NCI-H2227 (cell line): ENCODE data around the gene IL17RE.
"Not testable (repeated sequence)": the region's sequence is repeated elsewhere in the genome, so short reads cannot be mapped to it uniquely, and the experiment has no call there.

ENCODE experiments used
- DNase-seq: peaks from one replicate; lab custom pipeline; 2025; ENCODE audit not compliant: unreplicated experiment; lab: John Stamatoyannopoulos, UW

Gene IL17RE

GRCh38 chr3:9932843-9933560 is 30.4 kb downstream of the IL17RE start:
- peak; percentile 79 for DNase-seq

- peak; percentile 94 for DNase-seq
Measured at GRCh38 chr3:9933561-9934234, 31.1 kb downstream of the IL17RE start, which contains the start of gene CRELD1. TSS of gene CRELD1 (plus strand) at chr3:9933834. CDS start at chr3:9934439, 605 bp downstream.

- peak; percentile 62 for DNase-seq
Measured at GRCh38 chr3:9934235-9934621, 31.6 kb downstream of the IL17RE start.

- no peak for DNase-seq
Measured at GRCh38 chr3:9934993-9935392, 32.3 kb downstream of the IL17RE start.

GRCh38 chr3:9935966-9936510 is 33.4 kb downstream of the IL17RE start:
- no peak for DNase-seq

- DNase-seq, result no peak
Measured at GRCh38 chr3:9937486-9938238, 35.0 kb downstream of the IL17RE start.

GRCh38 chr3:9938966-9939365 is 36.3 kb downstream of the IL17RE start:
- no peak for DNase-seq

GRCh38 chr3:9939906-9940305 is 37.3 kb downstream of the IL17RE start:
- DNase-seq, result not testable (repeated sequence)

- DNase-seq, result no peak
Measured at GRCh38 chr3:9940746-9941145, 38.1 kb downstream of the IL17RE start.

- no peak for DNase-seq
Measured at GRCh38 chr3:9942164-9942563, 39.5 kb downstream of the IL17RE start.

GRCh38 chr3:9942934-9943690 is 40.5 kb downstream of the IL17RE start:
- no peak for DNase-seq

GRCh38 chr3:9944271-9944670 is 41.6 kb downstream of the IL17RE start:
- DNase-seq, result no peak

GRCh38 chr3:9945358-9945757 is 42.7 kb downstream of the IL17RE start:
- no peak for DNase-seq

- peak; percentile 63 for DNase-seq
Measured at GRCh38 chr3:9946112-9947024, 43.7 kb downstream of the IL17RE start.

- no peak for DNase-seq
Measured at GRCh38 chr3:9947025-9947995, 44.7 kb downstream of the IL17RE start.

- DNase-seq, result no peak
Measured at GRCh38 chr3:9948586-9948985, 45.9 kb downstream of the IL17RE start.

GRCh38 chr3:9949115-9949514 is 46.5 kb downstream of the IL17RE start:
- DNase-seq, result no peak

- no peak for DNase-seq
Measured at GRCh38 chr3:9949626-9950025, 47.0 kb downstream of the IL17RE start.

GRCh38 chr3:9951126-9951525 is 48.5 kb downstream of the IL17RE start:
- DNase-seq, result no peak
